Gastrocnemius medialis (tissue), 4 donors: ENCODE data around the gene NUDCD2.

Experiments
- POLR2A ChIP-seq, 2 donors: fragments of 450-650 bp; IDR thresholded peaks; one replicate each; pipeline ENCODE4 v1.6.1; 2017; ENCODE audit warnings: antibody characterized with exemption in 2 of 2, mild to moderate bottlenecking in 2 of 2, moderate library complexity in 2 of 2
- TF ChIP-seq, protein P1 (sequence below), 5 experiments: fragments of 450-650 bp in 3 of 5; fragments of 200-600 bp in 2 of 5; sonication (generic) in 2 of 5; IDR thresholded peaks in 4 of 5; conservative IDR thresholded peaks in 1 of 5; 1 replicate in 4 of 5; 2 replicates in 1 of 5; pipeline ENCODE4 v1.5.1; 2016 to 2019; ENCODE audit warnings: antibody characterized with exemption in 5 of 5, mild to moderate bottlenecking in 3 of 5, moderate library complexity in 3 of 5

DNA sequence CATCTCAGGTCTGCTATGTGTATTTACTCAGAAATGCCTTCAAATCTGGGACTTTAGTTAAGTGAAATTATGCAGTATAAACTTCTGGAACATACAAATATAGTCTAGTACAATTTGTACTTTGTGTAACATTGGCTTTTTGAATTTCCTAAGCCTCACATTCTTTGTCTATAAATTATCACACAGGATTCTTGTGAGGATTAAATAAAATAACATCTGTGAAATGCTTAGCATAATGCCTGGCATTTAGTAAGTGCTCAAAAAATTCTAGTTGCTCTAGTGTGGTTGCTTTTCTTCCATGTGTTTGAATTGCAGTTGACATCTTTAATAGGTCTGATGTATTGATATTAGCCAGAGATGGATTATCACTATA is 3.1 kb upstream of the NUDCD2 start:
- TF ChIP-seq, protein P1, sequence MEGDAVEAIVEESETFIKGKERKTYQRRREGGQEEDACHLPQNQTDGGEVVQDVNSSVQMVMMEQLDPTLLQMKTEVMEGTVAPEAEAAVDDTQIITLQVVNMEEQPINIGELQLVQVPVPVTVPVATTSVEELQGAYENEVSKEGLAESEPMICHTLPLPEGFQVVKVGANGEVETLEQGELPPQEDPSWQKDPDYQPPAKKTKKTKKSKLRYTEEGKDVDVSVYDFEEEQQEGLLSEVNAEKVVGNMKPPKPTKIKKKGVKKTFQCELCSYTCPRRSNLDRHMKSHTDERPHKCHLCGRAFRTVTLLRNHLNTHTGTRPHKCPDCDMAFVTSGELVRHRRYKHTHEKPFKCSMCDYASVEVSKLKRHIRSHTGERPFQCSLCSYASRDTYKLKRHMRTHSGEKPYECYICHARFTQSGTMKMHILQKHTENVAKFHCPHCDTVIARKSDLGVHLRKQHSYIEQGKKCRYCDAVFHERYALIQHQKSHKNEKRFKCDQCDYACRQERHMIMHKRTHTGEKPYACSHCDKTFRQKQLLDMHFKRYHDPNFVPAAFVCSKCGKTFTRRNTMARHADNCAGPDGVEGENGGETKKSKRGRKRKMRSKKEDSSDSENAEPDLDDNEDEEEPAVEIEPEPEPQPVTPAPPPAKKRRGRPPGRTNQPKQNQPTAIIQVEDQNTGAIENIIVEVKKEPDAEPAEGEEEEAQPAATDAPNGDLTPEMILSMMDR (IDR thresholded peaks at IDR 0.05 in 4 of 5, conservative IDR thresholded peaks at IDR 0.05 in 1 of 5), result no peak
- TF ChIP-seq POLR2A (IDR thresholded peaks at IDR 0.05), result no peak
